Esophagus (tissue), 2 donors: ENCODE results near the gene EPB41L4A. TPM values are rescaled to one million over a fixed set of nuclear protein-coding genes. Genes with fewer than 3 reads are reported as not detected.

Experiments used
- H3K27ac ChIP-seq, 2 donors: one replicate each; pipeline ENCODE4 v1.5.1; 2013; ENCODE audit warnings: low read depth in 2 of 2, mild to moderate bottlenecking in 2 of 2, inconsistent platforms in 1 of 2, low read length in 1 of 2, moderate library complexity in 1 of 2
- H3K27me3 ChIP-seq, 2 donors: one replicate each; pipeline ENCODE4 v1.6.1; 2013; ENCODE audit warnings: low read length in 2 of 2, control low read depth in 1 of 2, mild to moderate bottlenecking in 1 of 2; ENCODE audit not compliant: insufficient read depth in 2 of 2, control insufficient read depth in 1 of 2
- H3K36me3 ChIP-seq, 2 donors: one replicate each; pipeline ENCODE4 v1.6.1; 2013; ENCODE audit warnings: low read length in 1 of 2; ENCODE audit not compliant: control insufficient read depth in 2 of 2, insufficient read depth in 2 of 2
- H3K4me1 ChIP-seq, 2 donors: one replicate each; pipeline ENCODE4 v1.6.1; 2013; ENCODE audit warnings: low read length in 1 of 2; ENCODE audit not compliant: control insufficient read depth in 2 of 2, insufficient read depth in 2 of 2
- H3K4me3 ChIP-seq, 2 donors: one replicate each; pipeline ENCODE4 v1.5.1; 2013; ENCODE audit warnings: low read length in 2 of 2, mild to moderate bottlenecking in 2 of 2, low read depth in 1 of 2, moderate library complexity in 1 of 2
- H3K9me3 ChIP-seq, 2 donors: one replicate each; pipeline ENCODE4 v1.6.1; 2013; ENCODE audit warnings: mild to moderate bottlenecking in 2 of 2, low read depth in 1 of 2, low read length in 1 of 2, moderate library complexity in 1 of 2; ENCODE audit not compliant: control insufficient read depth in 2 of 2, insufficient read depth in 1 of 2
- WGBS, 2 donors: extraction: QIAGEN DNeasy Blood & Tissue Kit; methylation state at CpG; one replicate each; pipeline ENCODE4 v1.1.7; 2013; 5-methylcytosine and 5-hydroxymethylcytosine counted together
- polyA plus RNA-seq, 2 donors: library from polyadenylated mRNA; stranded (reverse); fragments of 200-250 nt; gene quantifications; one replicate each; pipeline ENCODE4 v1.2.3, GENCODE V29; 2013
- donor health status: healthy with polysubstance abuse.
- donor health status: Bipolar disorder and iron deficiency.

Gene EPB41L4A
- polyA plus RNA-seq, 2 donors = 9.6 to 11.8 TPM

- no peaks in the 10 kb centered on the region for H3K27me3 ChIP-seq
- no peak overlapping the region for H3K4me3 ChIP-seq
- H3K4me1 ChIP-seq = peaks cover 0 to 10% of the 10 kb centered on the region in 2 donors
- H3K27ac ChIP-seq = no peak overlapping the region
- H3K36me3 ChIP-seq = peaks cover 0 to 3% of the 10 kb centered on the region in 2 donors
- H3K9me3 ChIP-seq = no peaks in the 10 kb centered on the region
Measured at GRCh38 chr5:112257005-112257404, 162.1 kb downstream of the EPB41L4A start.

GRCh38 chr5:112254303-112254702 lies 164.8 kb downstream of the EPB41L4A start:
- WGBS, 2 donors = 56 to 63% methylated on average over 5 of the region's 5 CpGs
- no peaks in the 10 kb centered on the region for H3K36me3 ChIP-seq
- H3K27ac ChIP-seq = peak overlapping the region; percentile 42 to 45
- no peaks in the 10 kb centered on the region for H3K27me3 ChIP-seq
- peaks cover 0 to 12% of the 10 kb centered on the region in 2 donors for H3K4me1 ChIP-seq
- no peak overlapping the region for H3K4me3 ChIP-seq
- no peaks in the 10 kb centered on the region for H3K9me3 ChIP-seq

- H3K36me3 ChIP-seq = no peaks in the 10 kb centered on the region
- no peak overlapping the region for H3K4me3 ChIP-seq
- no peaks in the 10 kb centered on the region for H3K27me3 ChIP-seq
- peaks cover 0 to 12% of the 10 kb centered on the region in 2 donors for H3K4me1 ChIP-seq
- WGBS, 2 donors = 39 to 57% methylated on average over 9 of the region's 9 CpGs
- H3K9me3 ChIP-seq = no peaks in the 10 kb centered on the region
- H3K27ac ChIP-seq = no peak overlapping the region
Measured at GRCh38 chr5:112253478-112254250, 165.4 kb downstream of the EPB41L4A start.

- Histone ChIP-seq H3K27me3 (no peaks in the 10 kb centered on the region), H3K4me1 (peaks cover 0 to 12% of the 10 kb centered on the region in 2 donors), H3K9me3 (no peaks in the 10 kb centered on the region), H3K4me3 (no peak overlapping the region), H3K27ac (no peak overlapping the region), H3K36me3 (no peaks in the 10 kb centered on the region)
- 79 to 84% methylated on average over 2 of the region's 2 CpGs for WGBS, 2 donors
Measured at GRCh38 chr5:112250551-112250950, 168.5 kb downstream of the EPB41L4A start.

- H3K4me3 ChIP-seq = no peak overlapping the region
- peaks cover 0 to 2% of the 10 kb centered on the region in 2 donors for H3K36me3 ChIP-seq
- peak overlapping the region; percentile 31 to 54 for H3K27ac ChIP-seq
- H3K27me3 ChIP-seq = no peaks in the 10 kb centered on the region
- no peaks in the 10 kb centered on the region for H3K9me3 ChIP-seq
- H3K4me1 ChIP-seq = peaks cover 0 to 2% of the 10 kb centered on the region in 2 donors
- WGBS, 2 donors = 41 to 56% methylated on average over 2 of the region's 2 CpGs
Measured at GRCh38 chr5:112248623-112249022, 170.5 kb downstream of the EPB41L4A start.

GRCh38 chr5:112247960-112248359 lies 171.1 kb downstream of the EPB41L4A start:
- Histone ChIP-seq H3K9me3 (no peaks in the 10 kb centered on the region), H3K36me3 (peaks cover 0 to 2% of the 10 kb centered on the region in 2 donors), H3K27ac (peak overlapping the region in 1 of 2 donors; percentile 54), H3K4me3 (no peak overlapping the region), H3K27me3 (no peaks in the 10 kb centered on the region), H3K4me1 (peaks cover 0 to 2% of the 10 kb centered on the region in 2 donors)

GRCh38 chr5:112245656-112246055 lies 173.4 kb downstream of the EPB41L4A start:
- peak overlapping the region in 1 of 2 donors; percentile 52 for H3K27ac ChIP-seq
- H3K36me3 ChIP-seq = peaks cover 0 to 2% of the 10 kb centered on the region in 2 donors
- WGBS, 2 donors = 42 to 62% methylated on average over 5 of the region's 5 CpGs

GRCh38 chr5:112239996-112240395 lies 179.1 kb downstream of the EPB41L4A start:
- no peak overlapping the region for H3K27ac ChIP-seq
- no peaks in the 10 kb centered on the region for H3K4me1 ChIP-seq
- WGBS, 2 donors = 65 to 67% methylated on average over 3 of the region's 3 CpGs
- H3K4me3 ChIP-seq = no peak overlapping the region
- peaks cover 0 to 2% of the 10 kb centered on the region in 2 donors for H3K36me3 ChIP-seq
- no peaks in the 10 kb centered on the region for H3K9me3 ChIP-seq
- no peaks in the 10 kb centered on the region for H3K27me3 ChIP-seq

More at GRCh38 chr5:112245656-112246055, 173.4 kb downstream of the EPB41L4A start:
- Histone ChIP-seq H3K4me1 (peaks cover 0 to 2% of the 10 kb centered on the region in 2 donors), H3K9me3 (no peaks in the 10 kb centered on the region), H3K27me3 (no peaks in the 10 kb centered on the region), H3K4me3 (no peak overlapping the region)

- no peak overlapping the region for H3K4me3 ChIP-seq
- no peaks in the 10 kb centered on the region for H3K9me3 ChIP-seq
- H3K4me1 ChIP-seq = no peaks in the 10 kb centered on the region
- no peak overlapping the region for H3K27ac ChIP-seq
- H3K36me3 ChIP-seq = no peaks in the 10 kb centered on the region
- H3K27me3 ChIP-seq = no peaks in the 10 kb centered on the region
Measured at GRCh38 chr5:112238473-112238872, 180.6 kb downstream of the EPB41L4A start.

- Histone ChIP-seq H3K27me3 (no peaks in the 10 kb centered on the region), H3K9me3 (no peaks in the 10 kb centered on the region), H3K27ac (no peak overlapping the region), H3K36me3 (no peaks in the 10 kb centered on the region), H3K4me1 (no peaks in the 10 kb centered on the region), H3K4me3 (no peak overlapping the region)
- 85 to 92% methylated on average over 2 of the region's 2 CpGs for WGBS, 2 donors
Measured at GRCh38 chr5:112237456-112237855, 181.6 kb downstream of the EPB41L4A start.
